OCI-LY1 (cell line): Measurements from ENCODE around the gene ARHGAP28.
"Not testable (repeated sequence)": the region's sequence is repeated elsewhere in the genome, so short reads cannot be mapped to it uniquely, and the experiment has no call there.

ENCODE experiments used
- H2AFZ ChIP-seq: fragments of 200-600 bp; sonication (generic), shearing (Covaris generic); 2 replicates; pipeline ENCODE4 v1.6.0; 2014; ENCODE audit warnings: antibody characterized with exemption, mild to moderate bottlenecking, low read length
- H3F3A ChIP-seq: fragments of 200-600 bp; sonication (generic), shearing (Covaris generic); 2 replicates; pipeline ENCODE4 v1.6.0; 2014; ENCODE audit warnings: mild to moderate bottlenecking, antibody characterized with exemption, low read length, moderate library complexity; ENCODE audit not compliant: insufficient read depth
- H3K27ac ChIP-seq: fragments of 200-600 bp; sonication (generic); 2 replicates; pipeline ENCODE4 v1.5.1; 2014; ENCODE audit warnings: low read length, mixed run types, mild to moderate bottlenecking, low read depth; ENCODE audit not compliant: poor library complexity, severe bottlenecking
- H3K27me3 ChIP-seq: fragments of 200-600 bp; sonication (generic); 2 replicates; pipeline ENCODE4 v1.6.0; 2014; ENCODE audit warnings: antibody characterized with exemption, mild to moderate bottlenecking, low read length, moderate library complexity; ENCODE audit not compliant: insufficient read depth
- H3K36me3 ChIP-seq: fragments of 200-600 bp; sonication (generic); 2 replicates; pipeline ENCODE4 v1.6.1; 2014; ENCODE audit warnings: mild to moderate bottlenecking, antibody characterized with exemption, low read length, moderate library complexity, mixed read lengths; ENCODE audit not compliant: insufficient read depth
- H3K4me1 ChIP-seq: fragments of 200-600 bp; sonication (generic); 2 replicates; pipeline ENCODE4 v1.5.1; 2014; ENCODE audit warnings: mild to moderate bottlenecking, low read length, moderate library complexity; ENCODE audit not compliant: insufficient read depth, severe bottlenecking
- H3K4me2 ChIP-seq: fragments of 200-600 bp; sonication (generic), shearing (Covaris generic); 2 replicates; pipeline ENCODE4 v1.6.1; 2014; ENCODE audit warnings: low read length
- H3K4me3 ChIP-seq: fragments of 200-600 bp; sonication (generic); 2 replicates; pipeline ENCODE4 v1.5.1; 2014; ENCODE audit warnings: low read length, low read depth, mild to moderate bottlenecking, mixed read lengths; ENCODE audit not compliant: poor library complexity, severe bottlenecking
- H3K79me2 ChIP-seq: fragments of 200-600 bp; shearing (Covaris generic); 2 replicates; pipeline ENCODE4 v1.6.1; 2016; ENCODE audit warnings: mixed run types, low read length, mixed read lengths; ENCODE audit not compliant: insufficient read depth
- H3K9ac ChIP-seq: fragments of 200-600 bp; sonication (generic), shearing (Covaris generic); 2 replicates; pipeline ENCODE4 v1.6.1; 2014; ENCODE audit warnings: mild to moderate bottlenecking, low read length, mixed read lengths
- H3K9me2 ChIP-seq: fragments of 200-600 bp; sonication (generic), shearing (Covaris generic); 2 replicates; pipeline ENCODE4 v1.6.1; 2014; ENCODE audit warnings: low read depth, mild to moderate bottlenecking, low read length, mixed read lengths
- H3K9me3 ChIP-seq: fragments of 200-600 bp; shearing (Covaris generic); 2 replicates; pipeline ENCODE4 v1.6.1; 2014; ENCODE audit warnings: low read length, mixed read lengths
- H4K20me1 ChIP-seq: fragments of 200-600 bp; sonication (generic), shearing (Covaris generic); 2 replicates; pipeline ENCODE4 v1.6.0; 2016; ENCODE audit warnings: mild to moderate bottlenecking, low read length; ENCODE audit not compliant: insufficient read depth
- CTCF ChIP-seq: fragments of 200-600 bp; sonication (generic), shearing (Covaris generic); IDR thresholded peaks from 2 replicates; pipeline ENCODE4 v1.5.1; 2017; ENCODE audit warnings: mild to moderate bottlenecking, antibody characterized with exemption, low read length, moderate library complexity, mixed read lengths
- EZH2 ChIP-seq: fragments of 200-600 bp; sonication (generic), shearing (Covaris generic); IDR thresholded peaks from 2 replicates; pipeline ENCODE4 v1.8.0; 2017; ENCODE audit warnings: borderline replicate concordance, mixed run types, mild to moderate bottlenecking, antibody characterized with exemption, low read length, moderate library complexity, mixed read lengths

Gene ARHGAP28

GRCh38 chr18:6929370-6930102, 200.0 kb downstream of the ARHGAP28 start:
- Histone ChIP-seq H3K4me1 (no peaks in the 10 kb centered on the region), H3K4me3 (no peak overlapping the region), H3K4me2 (no peak overlapping the region), H2AFZ (no peak overlapping the region), H3K27ac (no peak overlapping the region), H3K9ac (no peak overlapping the region), H3K9me3 (no peaks in the 10 kb centered on the region), H3K9me2 (no peaks in the 10 kb centered on the region), H3K27me3 (no peaks in the 10 kb centered on the region), H3K36me3 (no peaks in the 10 kb centered on the region), H3K79me2 (no peaks in the 10 kb centered on the region), H4K20me1 (no peaks in the 10 kb centered on the region), H3F3A (no peaks in the 10 kb centered on the region)
- TF ChIP-seq EZH2, result no peak
- no peak for TF ChIP-seq CTCF

- Histone ChIP-seq H3K27me3 (no peaks in the 10 kb centered on the region), H3K9me3 (no peaks in the 10 kb centered on the region), H3F3A (no peaks in the 10 kb centered on the region), H3K4me1 (no peaks in the 10 kb centered on the region), H3K79me2 (no peaks in the 10 kb centered on the region), H2AFZ (no peak overlapping the region), H4K20me1 (no peaks in the 10 kb centered on the region), H3K4me3 (no peak overlapping the region), H3K9ac (no peak overlapping the region), H3K9me2 (no peaks in the 10 kb centered on the region), H3K36me3 (no peaks in the 10 kb centered on the region), H3K27ac (no peak overlapping the region), H3K4me2 (no peak overlapping the region)
- no peak for TF ChIP-seq CTCF
- no peak for TF ChIP-seq EZH2
Observed at GRCh38 chr18:6934859-6935258, 205.3 kb downstream of the ARHGAP28 start.

GRCh38 chr18:6938003-6938402, 208.5 kb downstream of the ARHGAP28 start:
- TF ChIP-seq CTCF (no peak), EZH2 (no peak)
- no peak overlapping the region for H3K4me3 ChIP-seq
- H3K9ac ChIP-seq, result no peak overlapping the region
- H3F3A ChIP-seq, result no peaks in the 10 kb centered on the region
- no peaks in the 10 kb centered on the region for H4K20me1 ChIP-seq
- no peak overlapping the region for H3K27ac ChIP-seq
- no peaks in the 10 kb centered on the region for H3K36me3 ChIP-seq
- no peak overlapping the region for H3K4me2 ChIP-seq
- H2AFZ ChIP-seq, result no peak overlapping the region
- H3K79me2 ChIP-seq, result no peaks in the 10 kb centered on the region
- no peaks in the 10 kb centered on the region for H3K9me3 ChIP-seq
- H3K9me2 ChIP-seq, result no peaks in the 10 kb centered on the region
- no peaks in the 10 kb centered on the region; the same call in 1 of the 2 replicates for H3K27me3 ChIP-seq
- H3K4me1 ChIP-seq, result no peaks in the 10 kb centered on the region

GRCh38 chr18:6938403-6938802, 208.9 kb downstream of the ARHGAP28 start:
- not testable (repeated sequence) for H3K79me2 ChIP-seq, H3K27me3 ChIP-seq, H3K36me3 ChIP-seq, H4K20me1 ChIP-seq, H3K9me3 ChIP-seq, H2AFZ ChIP-seq, H3K27ac ChIP-seq, H3K4me3 ChIP-seq, H3F3A ChIP-seq, H3K9me2 ChIP-seq, H3K4me1 ChIP-seq, H3K9ac ChIP-seq, H3K4me2 ChIP-seq
